ENCODE results near the gene PNO1.

The PNO1 gene

GRCh38 chr2:68206793-68207192 is 49.1 kb downstream of the PNO1 start:
- no peak overlapping the region for H3K27ac ChIP-seq (ENCODE audit: extremely low read depth, low read depth, low read length)
- ChIA-PET CTCF (interaction anchor here (0.7 to 4.5 kb wide), 3 partner anchors 11 to 300 kb away, joined by 3 to 26 read pairs (median 4); no protein-coding TSS in a partner anchor), POLR2A (no interaction called here)
- H3K9me3 ChIP-seq (ENCODE audit: control insufficient read depth, insufficient read depth, low read depth, low read length) = no peaks in the 10 kb centered on the region
- peaks cover 0 to 9% of the 10 kb centered on the region in 2 experiments; a peak in 1 of 3 replicates for H3K36me3 ChIP-seq (ENCODE audit: control insufficient read depth in 2 of 2, insufficient read depth in 1 of 2, low read length in 2 of 2)
- H3K4me3 ChIP-seq (ENCODE audit: low read depth, low read length) = no peak overlapping the region
- H3K4me1 ChIP-seq (ENCODE audit: control insufficient read depth, insufficient read depth, low read length) = 0 out of 2 replicates have a peak, but pooled peaks cover 6% of the 10 kb centered on the region
- TF ChIP-seq ZNF561 (tag by site-specific recombination; IDR thresholded peaks at IDR 0.05; ENCODE audit: borderline replicate concordance) (no peak), ZNF362 (tag by site-specific recombination; IDR thresholded peaks at IDR 0.05) (peak; percentile 58; the same call in 1 of the 2 replicates)

GRCh38 chr2:68214381-68214780 is 56.7 kb downstream of the PNO1 start:
- POLR2A ChIA-PET = no interaction called here
- peaks cover 0 to 3% of the 10 kb centered on the region in 2 experiments; a peak in 2 of 3 replicates for H3K36me3 ChIP-seq (ENCODE audit: control insufficient read depth in 2 of 2, insufficient read depth in 1 of 2, low read length in 2 of 2)
- no peak overlapping the region for H3K27ac ChIP-seq (ENCODE audit: extremely low read depth, low read depth, low read length)
- CTCF ChIA-PET = interaction anchor here (0.7 to 2.9 kb wide), 2 partner anchors 19 to 94 kb away, joined by 3 to 22 read pairs; no protein-coding TSS in a partner anchor
- no peak overlapping the region for H3K4me3 ChIP-seq (ENCODE audit: low read depth, low read length)
- H3K4me1 ChIP-seq (ENCODE audit: control insufficient read depth, insufficient read depth, low read length) = peaks cover 17% of the 10 kb centered on the region
- no peaks in the 10 kb centered on the region for H3K9me3 ChIP-seq (ENCODE audit: control insufficient read depth, insufficient read depth, low read depth, low read length)
- TF ChIP-seq ZNF350 (tag by site-specific recombination; IDR thresholded peaks at IDR 0.05) (no peak), ZNF10 (tag by site-specific recombination; IDR thresholded peaks at IDR 0.05) (no peak), CTCF (tag by site-specific recombination; IDR thresholded peaks at IDR 0.05) (no peak), MZF1 (tag by site-specific recombination; IDR thresholded peaks at IDR 0.05; ENCODE audit: borderline replicate concordance) (no peak), ZNF248 (tag by site-specific recombination; IDR thresholded peaks at IDR 0.05) (no peak), SCRT2 (tag by site-specific recombination; IDR thresholded peaks at IDR 0.05) (no peak), PATZ1 (tag by site-specific recombination; IDR thresholded peaks at IDR 0.05) (no peak), KLF7 (tag by site-specific recombination; IDR thresholded peaks at IDR 0.05; ENCODE audit: borderline replicate concordance) (no peak), ZNF629 (tag by site-specific recombination; IDR thresholded peaks at IDR 0.05) (no peak), BCL11B (tag by site-specific recombination; IDR thresholded peaks at IDR 0.05; ENCODE audit: low read depth) (no peak), ZNF221 (tag by site-specific recombination; IDR thresholded peaks at IDR 0.05; ENCODE audit: borderline replicate concordance) (no peak), ZNF223 (tag by site-specific recombination; IDR thresholded peaks at IDR 0.05) (no peak)

- Histone ChIP-seq H3K9me3 (ENCODE audit: control insufficient read depth, insufficient read depth, low read depth, low read length) (no peaks in the 10 kb centered on the region), H3K4me1 (ENCODE audit: control insufficient read depth, insufficient read depth, low read length) (peaks cover 17% of the 10 kb centered on the region), H3K4me3 (ENCODE audit: low read depth, low read length) (no peak overlapping the region), H3K27ac (ENCODE audit: extremely low read depth, low read depth, low read length) (no peak overlapping the region), H3K36me3 (ENCODE audit: control insufficient read depth in 2 of 2, insufficient read depth in 1 of 2, low read length in 2 of 2) (peaks cover 0 to 3% of the 10 kb centered on the region in 2 experiments; a peak in 1 of 3 replicates)
- ChIA-PET CTCF (interaction anchor here (0.6 to 2.9 kb wide), 5 partner anchors 7 to 33 kb away, joined by 3 to 22 read pairs (median 3); no protein-coding TSS in a partner anchor), POLR2A (interaction anchor here (0.9 kb wide), 1 partner anchor 36 kb away, joined by 3 read pairs; the partner anchor contains the start of gene PPP3R1)
- TF ChIP-seq ZNF239 (tag by site-specific recombination; IDR thresholded peaks at IDR 0.05) (no peak), ZNF341 (tag by site-specific recombination; IDR thresholded peaks at IDR 0.05; ENCODE audit: low read depth) (no peak), OSR2 (tag by site-specific recombination; IDR thresholded peaks at IDR 0.05) (peak; percentile 34; the same call in 1 of the 2 replicates), ZSCAN5A (tag by site-specific recombination; IDR thresholded peaks at IDR 0.05) (no peak), ZSCAN4 (tag by site-specific recombination; IDR thresholded peaks at IDR 0.05) (0 out of 2 replicates have a peak, but pooled peaks have one; percentile 19), ZNF391 (tag by site-specific recombination; IDR thresholded peaks at IDR 0.05; ENCODE audit: borderline replicate concordance, low read depth) (no peak), ZNF776 (tag by site-specific recombination; IDR thresholded peaks at IDR 0.05; ENCODE audit: borderline replicate concordance) (no peak), ZNF184 (tag by site-specific recombination; IDR thresholded peaks at IDR 0.05) (no peak)
These were observed 59.0 kb downstream of the PNO1 start for GRCh38 chr2:68216454-68217310.
